HepG2 (cell line): ENCODE data around the gene RARA. TPM values are rescaled to one million over a fixed set of nuclear protein-coding genes. Genes with fewer than 3 reads are reported as not detected.

ENCODE experiments used
- ATF1 ChIP-seq: IDR thresholded peaks from 2 replicates; pipeline ENCODE4 v1.6.1; 2016; ENCODE audit warnings: mild to moderate bottlenecking, control low read depth
- ETV6 ChIP-seq: sonication (generic); formaldehyde crosslinking; conservative IDR thresholded peaks from 2 replicates; pipeline ENCODE4 v1.4.0; 2020; ENCODE audit warnings: missing genetic modification reagents
- HOXA3 ChIP-seq: sonication (generic); formaldehyde crosslinking; IDR thresholded peaks from 2 replicates; pipeline ENCODE4 v1.5.0; 2020; ENCODE audit warnings: missing genetic modification reagents
- MTA1 ChIP-seq: sonication (generic); formaldehyde crosslinking; IDR thresholded peaks from 2 replicates; pipeline ENCODE4 v1.4.0; 2020; ENCODE audit warnings: missing genetic modification reagents, mild to moderate bottlenecking, borderline replicate concordance
- MTF2 ChIP-seq: sonication (generic); formaldehyde crosslinking; IDR thresholded peaks from 2 replicates; pipeline ENCODE4 v1.5.0; 2020; ENCODE audit warnings: missing genetic modification reagents, borderline replicate concordance
- MXD4 ChIP-seq: IDR thresholded peaks from 2 replicates; pipeline ENCODE4 v1.6.1; 2016; ENCODE audit warnings: mild to moderate bottlenecking, missing biosample characterization, missing genetic modification reagents
- PHF21A ChIP-seq: sonication (generic); formaldehyde crosslinking; IDR thresholded peaks from 2 replicates; pipeline ENCODE4 v1.5.0; 2020; ENCODE audit warnings: mild to moderate bottlenecking, missing genetic modification reagents
- POLR2AphosphoS2 ChIP-seq: IDR thresholded peaks from 2 replicates; pipeline ENCODE4 v1.6.1; 2011; ENCODE audit warnings: low read depth, low read length, improper control_type of control experiment
- TBL1XR1 ChIP-seq: fragments of 150-350 bp; IDR thresholded peaks from 2 replicates; pipeline ENCODE4 v1.6.1; 2014; ENCODE audit warnings: borderline replicate concordance, low read length; ENCODE audit not compliant: partially characterized antibody
- TERF1 ChIP-seq: sonication (generic); formaldehyde crosslinking; IDR thresholded peaks from 2 replicates; pipeline ENCODE4 v1.8.0; 2022; ENCODE audit warnings: mild to moderate bottlenecking, missing genetic modification reagents, moderate library complexity
- TFDP2 ChIP-seq: sonication (generic); formaldehyde crosslinking; IDR thresholded peaks from 2 replicates; pipeline ENCODE4 v1.4.0; 2020; ENCODE audit warnings: missing genetic modification reagents
- ZFP41 ChIP-seq: sonication (generic); formaldehyde crosslinking; IDR thresholded peaks from 2 replicates; pipeline ENCODE4 v1.4.0; 2020; ENCODE audit warnings: mild to moderate bottlenecking, missing genetic modification reagents, borderline replicate concordance
- ZNF441 ChIP-seq: sonication (generic); formaldehyde crosslinking; IDR thresholded peaks from 2 replicates; pipeline ENCODE4 v1.7.0; 2021; ENCODE audit warnings: missing genetic modification reagents, borderline replicate concordance
- ZNF616 ChIP-seq: sonication (generic); formaldehyde crosslinking; IDR thresholded peaks from 2 replicates; pipeline ENCODE4 v1.5.0; 2020; ENCODE audit warnings: low read depth, mild to moderate bottlenecking, missing genetic modification reagents
- ZNF770 ChIP-seq: sonication (generic); formaldehyde crosslinking; IDR thresholded peaks from 2 replicates; pipeline ENCODE4 v1.5.0; 2020; ENCODE audit warnings: mild to moderate bottlenecking, missing genetic modification reagents
- ZUFSP ChIP-seq: sonication (generic); formaldehyde crosslinking; IDR thresholded peaks from 2 replicates; pipeline ENCODE4 v1.9.0; 2021; ENCODE audit warnings: missing genetic modification reagents, mild to moderate bottlenecking, borderline replicate concordance
- polyA plus RNA-seq, 8 experiments: library from polyadenylated mRNA; depleted of rRNA in 3 of 8; stranded (reverse) in 7 of 8; unstranded in 1 of 8; fragments of >200 nt; fragmentation: Illumina TruSeq in 4 of 8; extraction: Trizol in 4 of 8; gene quantifications; 2 replicates each; pipeline versions ENCODE4 v1.2.1 to v1.2.3, GENCODE V29; 2011 to 2016; ENCODE audit warnings: low read depth in 4 of 8, missing spikeins in 1 of 8, mixed read lengths in 1 of 8; ENCODE audit not compliant: insufficient read depth in 1 of 8
- total RNA-seq, 5 experiments: library from RNA; depleted of rRNA; stranded (reverse); fragments of >200 nt; fragmentation: Illumina TruSeq; extraction: Trizol; gene quantifications; 2 replicates each; pipeline ENCODE4 v1.2.3, GENCODE V29; 2016; ENCODE audit warnings: low read depth in 1 of 5
- TF ChIP-seq, protein P1 (sequence below): sonication (generic); formaldehyde crosslinking; IDR thresholded peaks from 2 replicates; pipeline ENCODE4 v1.9.0; 2022; ENCODE audit warnings: low read depth, missing genetic modification reagents

Gene RARA
- total and polyA plus RNA-seq, 2 of the 13 experiments (the other 11 are each of a cell fraction or from before 2014, with no cell fraction given) = 6.4 to 8.6 TPM

DNA sequence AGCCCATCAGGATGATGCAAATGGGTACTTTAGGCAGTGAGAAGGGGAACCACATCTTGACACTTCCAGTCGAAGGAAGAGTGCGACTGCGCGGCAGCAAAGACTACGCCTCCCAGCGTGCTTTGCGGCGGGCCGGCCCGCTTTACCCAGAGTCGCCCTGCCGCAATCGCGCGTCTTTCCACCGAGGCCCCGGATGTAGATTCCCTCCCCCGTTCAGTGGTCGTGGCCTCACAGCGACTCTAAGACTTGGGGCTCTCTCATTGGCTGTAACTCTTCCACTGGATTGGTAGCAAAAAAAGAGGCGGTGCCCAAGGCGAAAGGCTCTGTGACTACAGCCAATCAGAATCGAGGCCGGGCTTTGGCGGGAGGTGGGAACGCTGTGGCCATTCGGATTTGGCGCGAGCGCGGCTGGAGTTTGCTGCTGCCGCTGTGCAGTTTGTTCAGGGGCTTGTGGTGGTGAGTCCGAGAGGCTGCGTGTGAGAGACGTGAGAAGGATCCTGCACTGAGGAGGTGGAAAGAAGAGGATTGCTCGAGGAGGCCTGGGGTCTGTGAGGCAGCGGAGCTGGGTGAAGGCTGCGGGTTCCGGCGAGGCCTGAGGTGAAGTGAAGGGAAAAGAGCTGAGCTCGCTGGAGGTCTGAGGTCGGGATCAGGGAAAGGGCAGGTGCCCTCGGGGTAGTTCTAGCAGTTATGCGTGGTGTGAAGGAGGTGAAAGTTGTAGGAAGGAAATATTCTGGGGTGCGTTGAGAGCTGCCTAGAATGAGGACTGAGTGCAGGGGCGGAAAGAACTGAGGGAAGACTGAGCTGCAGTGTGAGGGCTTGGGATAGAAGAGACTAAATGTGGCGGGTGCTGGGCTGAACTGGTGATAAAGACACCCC lies 21.2 kb upstream of the RARA start, which contains the start of gene CDC6 (continued):
- TF ChIP-seq ZNF770 (CRISPR knock-in tag) (peak; percentile 61; the same call in 1 of the 2 replicates), HOXA3 (CRISPR knock-in tag) (peak; percentile 93), POLR2AphosphoS2 (peak; percentile 67), ZFP41 (CRISPR knock-in tag) (no peak), TFDP2 (CRISPR knock-in tag) (peak; percentile 100), ETV6 (CRISPR knock-in tag) (peak; percentile 86), MTA1 (CRISPR knock-in tag) (peak; percentile 45; the same call in 1 of the 2 replicates), ZNF616 (CRISPR knock-in tag) (no peak; the same call in 1 of the 2 replicates), ATF1 (CRISPR knock-in tag) (peak; percentile 86), MTF2 (CRISPR knock-in tag) (no peak), TBL1XR1 (no peak), ZUFSP (CRISPR knock-in tag) (no peak), MXD4 (CRISPR knock-in tag) (peak; percentile 97), ZNF441 (peak; percentile 68), PHF21A (CRISPR knock-in tag) (peak; percentile 69; the same call in 1 of the 2 replicates), TERF1 (CRISPR knock-in tag) (no peak)
- TF ChIP-seq, protein P1, sequence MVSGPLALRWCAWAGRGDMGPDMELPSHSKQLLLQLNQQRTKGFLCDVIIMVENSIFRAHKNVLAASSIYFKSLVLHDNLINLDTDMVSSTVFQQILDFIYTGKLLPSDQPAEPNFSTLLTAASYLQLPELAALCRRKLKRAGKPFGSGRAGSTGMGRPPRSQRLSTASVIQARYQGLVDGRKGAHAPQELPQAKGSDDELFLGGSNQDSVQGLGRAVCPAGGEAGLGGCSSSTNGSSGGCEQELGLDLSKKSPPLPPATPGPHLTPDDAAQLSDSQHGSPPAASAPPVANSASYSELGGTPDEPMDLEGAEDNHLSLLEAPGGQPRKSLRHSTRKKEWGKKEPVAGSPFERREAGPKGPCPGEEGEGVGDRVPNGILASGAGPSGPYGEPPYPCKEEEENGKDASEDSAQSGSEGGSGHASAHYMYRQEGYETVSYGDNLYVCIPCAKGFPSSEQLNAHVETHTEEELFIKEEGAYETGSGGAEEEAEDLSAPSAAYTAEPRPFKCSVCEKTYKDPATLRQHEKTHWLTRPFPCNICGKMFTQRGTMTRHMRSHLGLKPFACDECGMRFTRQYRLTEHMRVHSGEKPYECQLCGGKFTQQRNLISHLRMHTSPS (CRISPR knock-in tag) = peak; percentile 61; the same call in 1 of the 2 replicates
